Gastrocnemius medialis (tissue), 4 donors: ENCODE results near the gene C1QTNF3.

ENCODE experiments used
- POLR2A ChIP-seq, 2 donors: fragments of 450-650 bp; IDR thresholded peaks; one replicate each; pipeline ENCODE4 v1.6.1; 2017; ENCODE audit warnings: antibody characterized with exemption in 2 of 2, mild to moderate bottlenecking in 2 of 2, moderate library complexity in 2 of 2
- TF ChIP-seq, protein P1 (sequence below), 5 experiments: fragments of 450-650 bp in 3 of 5; fragments of 200-600 bp in 2 of 5; sonication (generic) in 2 of 5; IDR thresholded peaks in 4 of 5; conservative IDR thresholded peaks in 1 of 5; 1 replicate in 4 of 5; 2 replicates in 1 of 5; pipeline ENCODE4 v1.5.1; 2016 to 2019; ENCODE audit warnings: antibody characterized with exemption in 5 of 5, mild to moderate bottlenecking in 3 of 5, moderate library complexity in 3 of 5

DNA sequence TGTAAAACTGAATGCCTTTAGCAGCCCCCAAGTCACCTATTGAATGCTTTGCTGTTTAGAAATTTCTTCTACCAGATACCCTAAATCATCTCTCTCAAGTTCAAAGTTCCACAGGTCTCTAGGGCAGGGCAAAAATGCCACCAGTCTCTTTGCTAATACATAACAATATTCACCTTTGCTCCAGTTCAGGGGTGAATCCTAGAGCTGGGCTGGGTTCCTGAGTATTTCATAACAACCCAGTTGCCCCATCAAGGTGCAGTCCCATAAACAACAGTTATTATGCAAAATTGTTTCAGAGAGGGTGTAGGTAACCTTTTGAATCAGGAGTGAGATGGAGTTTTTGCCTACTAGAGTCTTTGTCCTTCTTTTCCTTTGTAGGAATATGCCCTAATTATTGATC is 19.0 kb upstream of the C1QTNF3 start:
- TF ChIP-seq, protein P1, sequence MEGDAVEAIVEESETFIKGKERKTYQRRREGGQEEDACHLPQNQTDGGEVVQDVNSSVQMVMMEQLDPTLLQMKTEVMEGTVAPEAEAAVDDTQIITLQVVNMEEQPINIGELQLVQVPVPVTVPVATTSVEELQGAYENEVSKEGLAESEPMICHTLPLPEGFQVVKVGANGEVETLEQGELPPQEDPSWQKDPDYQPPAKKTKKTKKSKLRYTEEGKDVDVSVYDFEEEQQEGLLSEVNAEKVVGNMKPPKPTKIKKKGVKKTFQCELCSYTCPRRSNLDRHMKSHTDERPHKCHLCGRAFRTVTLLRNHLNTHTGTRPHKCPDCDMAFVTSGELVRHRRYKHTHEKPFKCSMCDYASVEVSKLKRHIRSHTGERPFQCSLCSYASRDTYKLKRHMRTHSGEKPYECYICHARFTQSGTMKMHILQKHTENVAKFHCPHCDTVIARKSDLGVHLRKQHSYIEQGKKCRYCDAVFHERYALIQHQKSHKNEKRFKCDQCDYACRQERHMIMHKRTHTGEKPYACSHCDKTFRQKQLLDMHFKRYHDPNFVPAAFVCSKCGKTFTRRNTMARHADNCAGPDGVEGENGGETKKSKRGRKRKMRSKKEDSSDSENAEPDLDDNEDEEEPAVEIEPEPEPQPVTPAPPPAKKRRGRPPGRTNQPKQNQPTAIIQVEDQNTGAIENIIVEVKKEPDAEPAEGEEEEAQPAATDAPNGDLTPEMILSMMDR (IDR thresholded peaks at IDR 0.05 in 4 of 5, conservative IDR thresholded peaks at IDR 0.05 in 1 of 5): no peak
- TF ChIP-seq POLR2A (IDR thresholded peaks at IDR 0.05): no peak
